H1 (cell line): ENCODE measurements around the gene ARFRP1. TPM values are rescaled to one million over a fixed set of nuclear protein-coding genes. Genes with fewer than 3 reads are reported as not detected.

Experiments
- CTCF ChIA-PET: fragments of 300-600 bp; sonication (Branson Sonifier 250); formaldehyde crosslinking; loops from one replicate; lab custom pipeline; 2021; ENCODE audit not compliant: partially characterized antibody; lab: Charles Lee
- POLR2A ChIA-PET: fragments of 300-600 bp; sonication (Branson Sonifier 250); formaldehyde crosslinking; loops from one replicate; lab custom pipeline; 2021; ENCODE audit warnings: inconsistent platforms; ENCODE audit not compliant: partially characterized antibody; lab: Charles Lee
- DNase-seq, 2 experiments: peaks; one replicate each; pipeline versions ENCODE4 v3.0.0 to v3.0.0-alpha.2; 2010 to 2022; ENCODE audit warnings: low spot score in 2 of 2, low read depth in 1 of 2, mixed read lengths in 1 of 2
- FAIRE-seq: peaks from 2 replicates; lab custom pipeline; 2011; peaks lifted over from hg19 to GRCh38; lab: Jason Lieb, UNC
- H2AFZ ChIP-seq: 2 replicates; pipeline ENCODE4 v1.8.1; 2012; ENCODE audit warnings: low read length, inconsistent platforms
- H2AK5ac ChIP-seq: 2 replicates; pipeline ENCODE4 v1.6.1; 2013; ENCODE audit warnings: low read depth, low read length
- H2BK120ac ChIP-seq: replicated peaks from 2 replicates; pipeline ENCODE3; 2013; ENCODE audit warnings: low read depth, low read length, inconsistent platforms
- H2BK12ac ChIP-seq: 2 replicates; pipeline ENCODE4 v1.6.1; 2013; ENCODE audit warnings: low read depth, low read length
- H2BK15ac ChIP-seq: 2 replicates; pipeline ENCODE4 v1.6.1; 2013; ENCODE audit warnings: low read length
- H2BK20ac ChIP-seq: 2 replicates; pipeline ENCODE4 v1.6.1; 2013; ENCODE audit warnings: low read length
- H2BK5ac ChIP-seq: 2 replicates; pipeline ENCODE4 v1.6.1; 2013; ENCODE audit warnings: low read depth, low read length
- H3K14ac ChIP-seq: 2 replicates; pipeline ENCODE4 v1.6.1; 2013; ENCODE audit warnings: inconsistent platforms; ENCODE audit not compliant: insufficient read length
- H3K18ac ChIP-seq: 2 replicates; pipeline ENCODE4 v1.6.1; 2013; ENCODE audit warnings: low read length; ENCODE audit errors: extremely low read depth
- H3K23ac ChIP-seq: 2 replicates; pipeline ENCODE4 v1.6.1; 2013; ENCODE audit warnings: inconsistent platforms; ENCODE audit not compliant: insufficient read length
- H3K23me2 ChIP-seq: 2 replicates; pipeline ENCODE4 v1.6.1; 2013; ENCODE audit warnings: low read depth, low read length
- H3K27ac ChIP-seq: 2 replicates; pipeline ENCODE4 v1.6.1; 2011; ENCODE audit warnings: low read depth, low read length, inconsistent platforms
- H3K27me3 ChIP-seq, 4 experiments: replicated peaks in 1 of 4; 1 replicate in 1 of 4; 2 replicates in 3 of 4; pipeline versions ENCODE4 v1.6.1 to v1.8.1; 2011 to 2013; ENCODE audit warnings: low read length in 3 of 4, mild to moderate bottlenecking in 3 of 4, inconsistent platforms in 2 of 4, mixed read lengths in 2 of 4, moderate library complexity in 1 of 4; ENCODE audit not compliant: control insufficient read depth in 3 of 4, insufficient read depth in 3 of 4; ENCODE audit errors: extremely low read depth in 1 of 4
- H3K36me3 ChIP-seq, 4 experiments: 2 replicates each; pipeline versions ENCODE4 v1.6.1 to v1.8.1; 2011 to 2013; ENCODE audit warnings: mild to moderate bottlenecking in 4 of 4, low read length in 3 of 4, moderate library complexity in 2 of 4, control low read depth in 1 of 4, inconsistent platforms in 1 of 4; ENCODE audit not compliant: insufficient read depth in 4 of 4, control insufficient read depth in 2 of 4
- H3K4ac ChIP-seq: replicated peaks from 2 replicates; pipeline ENCODE3; 2013; ENCODE audit warnings: low read length, low read depth, mixed read lengths, inconsistent platforms; ENCODE audit not compliant: insufficient read length
- H3K4me1 ChIP-seq, 4 experiments: replicated peaks in 1 of 4; 1 replicate in 1 of 4; 2 replicates in 3 of 4; pipeline versions ENCODE4 v1.6.1 to v1.8.1; 2011 to 2013; ENCODE audit warnings: low read length in 3 of 4, inconsistent platforms in 2 of 4, mixed read lengths in 1 of 4; ENCODE audit not compliant: insufficient read depth in 4 of 4, control insufficient read depth in 3 of 4
- H3K4me2 ChIP-seq, 2 experiments: 2 replicates each; pipeline versions ENCODE4 v1.6.1 to v1.8.1; 2011 to 2013; ENCODE audit warnings: low read depth in 2 of 2, low read length in 2 of 2, control low read depth in 1 of 2, inconsistent platforms in 1 of 2, mild to moderate bottlenecking in 1 of 2; ENCODE audit not compliant: insufficient read depth in 1 of 2
- H3K4me3 ChIP-seq, 4 experiments: fragments of 200-600, 300-600 bp in 1 of 4; sonication (generic), shearing (Covaris generic), sonication (Bioruptor Twin) in 1 of 4; 2 replicates each; pipeline versions ENCODE4 v1.5.1 to v1.8.1; 2011 to 2016; ENCODE audit warnings: low read length in 4 of 4, low read depth in 3 of 4, control low read depth in 2 of 4, inconsistent platforms in 2 of 4, mild to moderate bottlenecking in 2 of 4, mixed read lengths in 1 of 4, moderate library complexity in 1 of 4; ENCODE audit not compliant: insufficient read depth in 2 of 4; ENCODE audit errors: extremely low read depth in 1 of 4
- H3K56ac ChIP-seq: replicated peaks from 2 replicates; pipeline ENCODE3; 2013; ENCODE audit warnings: low read depth, mild to moderate bottlenecking, mixed read lengths, low read length, inconsistent platforms; ENCODE audit not compliant: insufficient read length
- H3K79me1 ChIP-seq: 2 replicates; pipeline ENCODE4 v1.6.1; 2013; ENCODE audit warnings: low read depth, low read length, control low read depth
- H3K79me2 ChIP-seq, 2 experiments: 2 replicates each; pipeline versions ENCODE4 v1.6.1 to v1.8.1; 2012 to 2013; ENCODE audit warnings: low read length in 2 of 2, mild to moderate bottlenecking in 2 of 2, inconsistent platforms in 1 of 2; ENCODE audit not compliant: insufficient read depth in 2 of 2, control insufficient read depth in 1 of 2
- H3K9ac ChIP-seq, 4 experiments: replicated peaks in 1 of 4; 1 replicate in 1 of 4; 2 replicates in 3 of 4; pipeline versions ENCODE4 v1.6.1 to v1.8.1; 2011 to 2013; ENCODE audit warnings: low read depth in 3 of 4, low read length in 3 of 4, control low read depth in 2 of 4, mild to moderate bottlenecking in 2 of 4, moderate library complexity in 2 of 4, inconsistent platforms in 1 of 4; ENCODE audit errors: extremely low read depth in 1 of 4
- H3K9me3 ChIP-seq, 2 experiments: 2 replicates each; pipeline versions ENCODE4 v1.6.1 to v1.8.1; 2012 to 2013; ENCODE audit warnings: mild to moderate bottlenecking in 2 of 2, moderate library complexity in 2 of 2, control low read depth in 1 of 2, inconsistent platforms in 1 of 2, low read depth in 1 of 2, low read length in 1 of 2, mixed read lengths in 1 of 2; ENCODE audit not compliant: insufficient read depth in 2 of 2
- H4K20me1 ChIP-seq, 2 experiments: replicated peaks in 1 of 2; 2 replicates each; pipeline versions ENCODE3 to v1.8.1; 2011 to 2013; ENCODE audit warnings: inconsistent platforms in 2 of 2, low read length in 2 of 2, mild to moderate bottlenecking in 1 of 2; ENCODE audit not compliant: insufficient read depth in 2 of 2, control insufficient read depth in 1 of 2
- H4K5ac ChIP-seq: 2 replicates; pipeline ENCODE4 v1.6.1; 2013; ENCODE audit warnings: low read length, low read depth, mixed read lengths, inconsistent platforms; ENCODE audit not compliant: insufficient read length
- H4K8ac ChIP-seq: 2 replicates; pipeline ENCODE4 v1.8.0; 2013; ENCODE audit warnings: mild to moderate bottlenecking, moderate library complexity, low read length, inconsistent platforms; ENCODE audit not compliant: insufficient read depth; ENCODE audit errors: extremely low read depth
- H4K91ac ChIP-seq: replicated peaks from 2 replicates; pipeline ENCODE3; 2013; ENCODE audit warnings: low read length, mixed read lengths, inconsistent platforms; ENCODE audit not compliant: insufficient read length
- BRCA1 ChIP-seq: IDR thresholded peaks from 2 replicates; pipeline ENCODE4 v1.6.1; 2012; ENCODE audit warnings: low read depth, low read length, improper control_type of control experiment
- CBX5 ChIP-seq: fragments of 300-800, 300-1000 bp; sonication (generic); IDR thresholded peaks from 2 replicates; pipeline ENCODE4 v1.7.1; 2016; ENCODE audit warnings: antibody characterized with exemption, low read length, low read depth
- FOSL1 ChIP-seq: IDR thresholded peaks from 2 replicates; pipeline ENCODE4 v1.6.1; 2011; ENCODE audit warnings: mild to moderate bottlenecking, low read depth, low read length, moderate library complexity; ENCODE audit not compliant: insufficient read depth
- JUN ChIP-seq: IDR thresholded peaks from 2 replicates; pipeline ENCODE4 v1.6.1; 2011; ENCODE audit warnings: low read depth, mild to moderate bottlenecking, improper control_type of control experiment, low read length
- POLR2AphosphoS5 ChIP-seq: IDR thresholded peaks from 2 replicates; pipeline ENCODE4 v1.6.1; 2011; ENCODE audit warnings: low read depth, low read length
- RBBP5 ChIP-seq: IDR thresholded peaks from 2 replicates; pipeline ENCODE4 v1.7.1; 2012; ENCODE audit warnings: low read depth, mild to moderate bottlenecking, inconsistent platforms, low read length, moderate library complexity, borderline replicate concordance
- TAF7 ChIP-seq: optimal IDR thresholded peaks from 2 replicates; pipeline ENCODE3; 2011; ENCODE audit warnings: low read depth, mild to moderate bottlenecking, inconsistent platforms, low read length, moderate library complexity, borderline replicate concordance
- TEAD4 ChIP-seq: IDR thresholded peaks from 2 replicates; pipeline ENCODE4 v1.6.1; 2012; ENCODE audit warnings: low read depth, low read length, inconsistent platforms, mixed read lengths
- ZNF274 ChIP-seq: IDR thresholded peaks from 2 replicates; pipeline ENCODE4 v1.7.0; 2012; ENCODE audit warnings: low read length, borderline replicate concordance; ENCODE audit errors: extremely low read depth
- WGBS, 2 experiments: shearing (Covaris generic) in 1 of 2; methylation state at CpG; one replicate each; pipeline versions ENCODE4 v1.1.6 to v1.1.7; 2013 to 2015; ENCODE audit warnings: low lambda C conversion rate in 2 of 2, mixed read lengths in 2 of 2, inconsistent platforms in 1 of 2, low coverage in 1 of 2, missing lambda C conversion rate in 1 of 2; ENCODE audit not compliant: insufficient replicate concordance in 2 of 2, insufficient coverage in 1 of 2, insufficient read length in 1 of 2; ENCODE audit errors: extremely low coverage in 1 of 2, missing lambda C conversion rate in 1 of 2; 5-methylcytosine and 5-hydroxymethylcytosine counted together
- polyA plus RNA-seq, 7 experiments: library from polyadenylated mRNA; depleted of rRNA in 3 of 7; stranded (reverse) in 5 of 7; unstranded in 2 of 7; fragments of >200 nt in 5 of 7; fragments of 200-250 nt in 2 of 7; gene quantifications; 1 replicate in 5 of 7; 2 replicates in 1 of 7; 4 replicates in 1 of 7; pipeline versions ENCODE4 v1.2.1 to v1.2.3, GENCODE V29; 2011 to 2013; ENCODE audit warnings: missing spikeins in 2 of 7, mixed read lengths in 2 of 7
- total RNA-seq: library from RNA; stranded (reverse); fragmentation: NEBNext Ultra II Directional; extraction: Animal tissue kit (Norgen Biotek cat#: 25700); gene quantifications from 2 replicates; pipeline ENCODE4 v1.2.1, GENCODE V29; 2021

The ARFRP1 gene
- total and polyA plus RNA-seq, 2 of the 8 experiments (the other 6 are each of a cell fraction or from before 2014, with no cell fraction given): 12.9 to 22.9 TPM

- no peak for DNase-seq
- Histone ChIP-seq H3K27me3 (no peaks in the 10 kb centered on the region), H4K91ac (no peak overlapping the region), H2BK20ac (no peak overlapping the region), H4K20me1 (peaks cover 6 to 16% of the 10 kb centered on the region in 2 experiments), H3K18ac (no peak overlapping the region), H2BK5ac (no peak overlapping the region), H3K36me3 (peaks cover 7 to 33% (median 12%) of the 10 kb centered on the region in 4 experiments), H2BK12ac (no peak overlapping the region), H3K9ac (no peak overlapping the region), H2BK120ac (no peak overlapping the region), H3K23ac (no peak overlapping the region), H4K8ac (peak overlapping the region; percentile 28; the same call in 1 of the 2 replicates), H2BK15ac (no peak overlapping the region), H4K5ac (no peak overlapping the region), H3K56ac (no peak overlapping the region), H3K27ac (no peak overlapping the region), H3K79me1 (peaks cover 10% of the 10 kb centered on the region; the same call in 1 of the 2 replicates), H3K4me2 (peak overlapping the region; percentile 80 to 97), H2AK5ac (peak overlapping the region; percentile 13; the same call in 1 of the 2 replicates), H3K79me2 (peaks cover 0 to 55% of the 10 kb centered on the region in 2 experiments; a peak in 3 of 4 replicates), H3K23me2 (peaks cover 5% of the 10 kb centered on the region; the same call in 1 of the 2 replicates), H3K4me3 (peak overlapping the region in 1 of 4 experiments; percentile 88; a peak in 2 of 8 replicates), H3K4me1 (peaks cover 0 to 11% (median 6%) of the 10 kb centered on the region in 4 experiments; a peak in 5 of 7 replicates), H3K9me3 (no peaks in the 10 kb centered on the region), H3K4ac (no peak overlapping the region), H2AFZ (no peak overlapping the region), H3K14ac (no peak overlapping the region)
- no peak for FAIRE-seq
- ChIA-PET CTCF (interaction anchor here (0.6 to 2.4 kb wide), 6 partner anchors 14 to 265 kb away, joined by 3 to 8 read pairs (median 5); no protein-coding TSS in a partner anchor), POLR2A (interaction anchor here (0.7 to 2.7 kb wide), 6 partner anchors 10 to 156 kb away, joined by 3 to 16 read pairs (median 7); partner anchors contain the start of genes LIME1, RTEL1, SLC2A4RG and TNFRSF6B)
- WGBS, 2 experiments: 90% methylated on average over 14 of the region's 17 CpGs; no CpG with 5 or more reads in 1 of the 2 experiments
- no peak for TF ChIP-seq RBBP5
- no peak for TF ChIP-seq JUN
- TF ChIP-seq BRCA1: no peak
- TF ChIP-seq ZNF274: no peak
- TF ChIP-seq POLR2AphosphoS5: no peak
- TF ChIP-seq TAF7: no peak
- TF ChIP-seq FOSL1: no peak
- no peak for TF ChIP-seq CBX5
- TF ChIP-seq TEAD4: no peak
Measured at GRCh38 chr20:63709149-63709527, 1.4 kb upstream of the ARFRP1 start.
